GM19240 (cell line): ENCODE results near the gene HTR2C.
"Not testable (repeated sequence)": the region's sequence is repeated elsewhere in the genome, so short reads cannot be mapped to it uniquely, and the experiment has no call there.

Source experiments
- DNase-seq: peaks from one replicate; pipeline ENCODE4 v3.0.0; 2011; ENCODE audit warnings: low spot score; ENCODE audit not compliant: insufficient read length

The HTR2C gene

GRCh38 chrX:114712466-114712865 is 128.6 kb downstream of the HTR2C start:
- no peak for DNase-seq

DNA sequence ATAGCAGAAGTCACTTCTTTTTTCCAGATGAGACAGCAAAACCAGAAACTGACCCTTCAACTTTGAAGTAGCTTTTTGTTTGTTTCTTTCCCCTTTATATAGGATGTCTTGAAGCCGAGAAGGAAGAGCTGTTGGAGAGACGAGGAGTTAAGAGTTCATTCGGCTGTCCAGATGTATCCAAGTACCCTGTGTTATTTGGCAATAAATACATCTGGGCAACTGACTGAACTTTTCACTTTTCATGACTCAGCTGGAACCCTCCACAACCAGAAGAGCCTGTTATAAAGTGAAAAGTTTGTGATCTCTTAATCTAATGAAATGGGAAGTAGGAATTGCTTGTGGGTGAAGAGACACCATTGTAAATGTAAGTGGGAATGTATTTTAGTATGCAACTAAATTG is 131.2 kb downstream of the HTR2C start:
- DNase-seq, result no peak

GRCh38 chrX:114717921-114718320 is 134.0 kb downstream of the HTR2C start:
- DNase-seq, result no peak

DNA sequence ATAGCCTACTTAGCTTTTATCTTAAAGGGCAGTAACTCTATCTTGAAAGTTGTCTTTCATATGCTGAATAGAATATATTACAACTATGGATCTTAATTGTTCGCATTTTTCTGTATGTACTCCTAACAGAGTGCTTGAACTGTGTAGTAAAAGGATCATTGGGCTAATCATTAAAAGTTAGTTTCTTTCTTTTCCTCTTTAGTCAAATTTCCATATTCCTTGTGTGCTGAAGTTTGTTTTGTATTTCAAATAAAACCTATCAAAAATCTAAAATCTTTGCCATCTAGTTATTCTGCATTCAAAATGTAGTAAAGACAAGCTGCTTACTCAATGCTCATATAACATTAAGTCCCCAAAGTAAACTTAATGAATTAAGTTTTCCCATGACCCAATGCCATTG is 182.7 kb downstream of the HTR2C start:
- DNase-seq, result no peak

DNA sequence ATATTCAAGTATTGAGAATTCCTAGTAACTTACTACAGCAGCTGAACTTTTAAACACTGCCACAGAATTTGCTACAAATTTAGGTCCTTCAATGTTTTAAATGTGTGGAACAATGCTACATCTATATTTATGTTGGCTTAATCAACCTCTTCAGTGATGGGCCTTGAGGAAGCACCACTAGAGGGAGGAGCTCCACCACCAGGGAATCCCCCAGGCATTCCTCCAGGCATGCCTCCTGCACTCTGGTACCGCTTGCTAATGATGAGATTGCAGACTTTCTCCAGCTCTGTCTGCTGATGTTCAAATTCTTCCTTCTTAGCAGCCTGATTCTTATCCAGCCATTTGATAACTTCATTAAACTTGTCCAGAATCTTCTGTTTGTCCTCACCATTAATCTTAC is 190.8 kb downstream of the HTR2C start:
- no peak for DNase-seq

DNA sequence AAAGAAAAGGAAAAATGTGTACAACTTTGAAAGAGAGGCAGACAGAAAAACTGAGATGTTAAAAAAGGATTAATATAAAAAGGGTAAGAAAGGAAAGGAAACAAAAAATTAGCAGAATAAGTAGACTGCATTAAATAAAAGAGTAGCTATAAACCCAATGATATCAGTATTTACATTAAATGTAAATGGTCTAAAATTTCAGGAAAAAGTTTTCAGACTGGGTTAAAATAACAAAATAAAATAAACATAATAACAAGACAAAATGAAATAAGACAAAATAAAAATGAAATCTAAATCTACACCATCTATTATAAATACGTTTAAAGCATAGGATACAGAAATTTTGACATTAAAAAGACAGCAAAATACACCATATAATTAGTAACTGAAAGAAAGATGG is 199.0 kb downstream of the HTR2C start:
- DNase-seq, result no peak

GRCh38 chrX:114787061-114787460 is 203.2 kb downstream of the HTR2C start:
- DNase-seq, result no peak

- no peak for DNase-seq
Observed at GRCh38 chrX:114797494-114797893, 213.6 kb downstream of the HTR2C start.

DNA sequence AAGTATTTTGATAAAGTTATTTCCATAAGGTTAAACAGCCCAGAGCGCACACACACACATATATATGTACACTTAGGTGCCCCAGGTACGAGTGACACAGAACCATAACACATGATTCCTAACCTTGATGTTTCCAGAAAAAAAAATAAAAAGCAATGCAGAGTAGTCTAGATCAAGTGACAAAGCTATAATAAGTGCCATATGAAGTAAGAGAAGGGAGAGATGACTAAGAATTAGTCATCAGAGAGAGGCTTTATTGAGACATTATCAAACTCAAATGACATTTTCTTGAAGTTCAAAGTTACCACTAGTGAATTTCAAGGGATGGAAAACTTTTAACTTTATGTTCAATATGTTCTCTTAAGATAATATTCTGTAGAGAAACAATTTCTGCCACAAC is 215.0 kb downstream of the HTR2C start:
- no peak for DNase-seq

DNA sequence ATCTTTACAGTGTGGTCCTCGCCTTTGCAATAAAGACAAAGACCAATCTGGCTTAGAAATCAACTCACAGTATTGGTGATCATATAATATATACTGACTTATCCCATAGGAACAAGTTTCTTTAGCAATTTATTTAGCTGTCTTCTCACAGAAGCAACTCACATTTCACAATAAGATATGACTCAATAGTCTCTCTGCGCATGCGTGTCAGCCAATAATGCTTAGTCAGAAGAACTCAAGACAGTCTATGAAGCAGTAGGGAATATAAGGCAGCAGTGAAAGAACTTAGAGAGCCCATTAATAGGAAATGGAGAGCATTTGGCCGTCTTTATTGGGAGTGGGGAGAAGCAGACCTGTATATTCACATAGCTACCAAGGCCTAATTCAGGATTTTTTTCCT is 216.8 kb downstream of the HTR2C start:
- no peak for DNase-seq

- no peak for DNase-seq
Observed at GRCh38 chrX:114819509-114819908, 235.6 kb downstream of the HTR2C start.

DNA sequence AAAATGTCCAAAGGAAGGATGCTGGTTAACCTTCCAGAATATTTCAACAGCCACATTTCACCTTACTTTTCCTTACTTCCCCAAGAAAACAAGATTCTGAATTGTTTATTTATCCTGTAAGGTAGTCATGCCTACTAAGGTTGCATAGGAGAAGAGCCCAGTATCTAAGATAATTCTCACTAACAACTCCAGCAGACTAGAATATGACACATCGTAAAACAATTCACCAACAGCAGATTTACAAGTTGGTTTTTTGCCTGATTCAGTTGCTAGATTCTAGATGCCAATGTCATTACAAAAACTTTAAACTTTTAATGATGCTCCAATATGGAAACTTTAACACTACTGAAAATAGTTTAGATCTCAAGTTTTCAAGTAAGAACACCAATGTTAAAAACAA is 257.2 kb downstream of the HTR2C start:
- DNase-seq, result no peak

DNA sequence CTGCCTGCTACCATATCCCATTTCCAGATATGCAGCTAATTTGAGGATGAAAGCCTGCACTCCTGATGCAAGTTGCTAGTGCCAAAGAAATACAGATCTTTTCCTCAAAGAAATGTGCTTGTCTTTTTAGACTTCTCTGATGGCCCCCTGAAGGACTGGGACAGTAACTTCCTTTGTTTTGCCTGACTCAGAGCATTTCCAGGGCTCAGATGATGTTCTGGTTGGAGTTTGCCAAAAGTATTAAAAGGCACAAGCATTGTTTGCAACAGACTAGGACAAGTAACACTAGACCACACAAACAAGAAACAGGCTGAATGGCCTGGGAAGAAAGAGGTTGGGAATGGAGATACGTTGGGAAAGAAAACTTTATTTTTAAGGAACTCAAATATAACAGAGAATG is 258.3 kb downstream of the HTR2C start:
- no peak for DNase-seq

- no peak for DNase-seq
Observed at GRCh38 chrX:114889481-114889880, 305.6 kb downstream of the HTR2C start.

- DNase-seq, result no peak
Observed at GRCh38 chrX:114903618-114904017, 319.7 kb downstream of the HTR2C start.

GRCh38 chrX:114905251-114905650 is 321.4 kb downstream of the HTR2C start:
- DNase-seq, result no peak

DNA sequence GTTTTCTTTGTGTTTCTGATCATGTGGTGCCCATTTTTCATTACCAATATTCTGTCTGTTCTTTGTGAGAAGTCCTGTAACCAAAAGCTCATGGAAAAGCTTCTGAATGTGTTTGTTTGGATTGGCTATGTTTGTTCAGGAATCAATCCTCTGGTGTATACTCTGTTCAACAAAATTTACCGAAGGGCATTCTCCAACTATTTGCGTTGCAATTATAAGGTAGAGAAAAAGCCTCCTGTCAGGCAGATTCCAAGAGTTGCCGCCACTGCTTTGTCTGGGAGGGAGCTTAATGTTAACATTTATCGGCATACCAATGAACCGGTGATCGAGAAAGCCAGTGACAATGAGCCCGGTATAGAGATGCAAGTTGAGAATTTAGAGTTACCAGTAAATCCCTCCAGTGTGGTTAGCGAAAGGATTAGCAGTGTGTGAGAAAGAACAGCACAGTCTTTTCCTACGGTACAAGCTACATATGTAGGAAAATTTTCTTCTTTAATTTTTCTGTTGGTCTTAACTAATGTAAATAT is 323.2 kb downstream of the HTR2C start:
- DNase-seq, result no peak

DNA sequence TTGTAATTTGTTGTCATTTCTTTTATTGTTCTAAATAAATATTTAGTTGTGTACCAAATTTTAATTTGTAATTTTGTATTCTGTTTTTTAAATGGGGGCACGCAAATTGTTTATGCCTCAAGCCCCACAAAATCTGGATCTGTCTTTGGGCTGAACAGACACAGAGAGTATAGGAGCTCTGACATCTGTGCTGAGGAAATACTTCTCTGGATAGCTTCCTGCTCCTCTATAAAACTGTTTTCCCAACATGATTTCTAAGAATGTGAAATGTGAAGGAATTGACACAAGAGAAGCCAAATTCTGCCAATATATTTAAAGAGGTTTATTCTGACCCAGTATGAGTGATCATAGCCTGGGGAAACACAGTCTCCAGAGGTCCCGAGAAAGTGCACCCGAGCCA is 340.5 kb downstream of the HTR2C start:
- DNase-seq, result no peak

GRCh38 chrX:114924856-114925255 is 341.0 kb downstream of the HTR2C start:
- no peak for DNase-seq

DNA sequence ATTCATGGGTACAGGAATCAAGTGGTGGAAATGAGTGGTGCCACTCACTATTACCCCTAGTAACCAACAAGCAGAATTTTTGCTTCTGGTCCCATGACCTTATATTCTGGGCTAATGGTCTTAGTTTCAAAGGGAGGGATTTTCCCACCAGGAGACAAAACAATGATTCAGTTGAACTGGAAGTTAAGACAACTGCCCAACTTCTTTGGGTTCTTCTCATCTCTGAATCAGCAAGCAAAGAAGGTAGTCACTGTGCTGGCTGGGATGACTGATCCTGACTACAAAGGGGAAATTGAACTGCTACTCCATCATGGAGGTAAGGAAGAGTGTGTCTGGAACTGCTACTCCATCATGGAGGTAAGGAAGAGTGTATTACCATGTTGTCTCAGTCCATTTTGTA is 346.3 kb downstream of the HTR2C start:
- no peak for DNase-seq

DNA sequence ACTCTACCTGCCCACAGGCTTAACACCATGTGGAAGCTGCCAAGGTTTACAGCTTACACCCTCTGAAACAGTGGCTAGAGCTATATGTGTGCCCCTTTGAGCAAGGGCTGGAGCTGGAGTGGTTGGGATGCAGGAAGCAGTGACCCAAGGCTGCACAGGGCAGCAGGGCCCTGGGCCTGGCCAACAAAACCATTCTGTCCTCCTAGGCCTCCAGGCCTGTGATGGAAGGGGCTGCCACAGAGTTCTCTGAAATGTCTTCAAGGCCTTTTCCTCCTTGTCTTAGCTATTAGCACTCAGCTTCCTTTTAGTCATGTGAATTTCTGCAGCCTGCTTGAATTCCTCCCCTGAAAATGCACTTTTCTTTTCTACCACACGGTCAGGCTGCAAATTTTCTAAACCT is 348.7 kb downstream of the HTR2C start:
- DNase-seq, result no peak

- DNase-seq, result not testable (repeated sequence)
Observed at GRCh38 chrX:114933291-114933690, 349.4 kb downstream of the HTR2C start.

DNA sequence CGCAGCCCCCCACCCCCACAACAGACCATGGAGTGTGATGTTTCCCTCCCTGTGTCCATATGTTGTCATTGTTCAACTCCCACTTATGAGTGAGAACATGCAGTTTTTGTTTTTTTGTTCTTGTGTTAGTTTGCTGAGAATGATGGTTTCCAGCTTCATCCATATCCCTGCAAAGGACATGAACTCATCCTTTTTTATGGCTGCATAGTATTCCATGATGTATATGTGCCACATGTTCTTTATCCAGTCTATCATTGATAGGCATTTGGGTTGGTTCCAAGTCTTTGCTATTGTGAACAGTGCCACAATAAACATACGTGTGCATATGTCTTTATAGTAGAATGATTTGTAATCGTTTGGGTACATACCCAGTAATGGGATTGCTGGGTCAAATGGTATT is 353.2 kb downstream of the HTR2C start:
- not testable (repeated sequence) for DNase-seq

- no peak for DNase-seq
Observed at GRCh38 chrX:114952696-114953095, 368.8 kb downstream of the HTR2C start.
